A549 (cell line): ENCODE measurements around the gene STAB2. TPM values are rescaled to one million over a fixed set of nuclear protein-coding genes. Genes with fewer than 3 reads are reported as not detected.
A peak's percentile ranks its signal among the peaks of the same experiment; 100 is the strongest.

Experiments used
- ATAC-seq, 2 experiments: fragments of 200-7000 bp in 1 of 2; fragments of >200 bp in 1 of 2; cut with Nextera tagmentation in 1 of 2; cut with Tn5 transposase in 1 of 2; 3 replicates each; pipeline versions ENCODE4 v1.8.0 to v1.9.1; 2018 to 2020; ENCODE audit warnings: mild to moderate bottlenecking in 1 of 2, moderate library complexity in 1 of 2
- CTCF ChIA-PET: fragments of 300-600 bp; sonication (Branson Sonifier 250); formaldehyde crosslinking; extraction: SDS; loops from one replicate; lab custom pipeline; 2021; ENCODE audit warnings: antibody characterized with exemption, inconsistent platforms; lab: Yijun Ruan, JAX
- POLR2A ChIA-PET: fragments of 350-600 bp; formaldehyde crosslinking; extraction: SDS; loops from one replicate; lab custom pipeline; 2021; ENCODE audit warnings: antibody characterized with exemption, inconsistent platforms; lab: Yijun Ruan, JAX
- DNase-seq, 2 experiments: peaks; one replicate each; pipeline versions ENCODE4 v3.0.0 to v3.0.0-alpha.2; 2011 to 2016; ENCODE audit warnings: low read depth in 1 of 2, low spot score in 1 of 2
- FAIRE-seq: peaks from 2 replicates; lab custom pipeline; 2011; peaks lifted over from hg19 to GRCh38; lab: Jason Lieb, UNC
- H3K27ac ChIP-seq, 2 experiments: fragments of >200 bp; sonication (Bioruptor Twin); formaldehyde crosslinking; 3 replicates each; pipeline ENCODE4 v1.5.1; 2016 to 2017
- H3K4me1 ChIP-seq: fragments of >200 bp; sonication (Bioruptor Twin); formaldehyde crosslinking; 3 replicates; pipeline ENCODE4 v1.6.1; 2016
- H3K4me2 ChIP-seq: fragments of >200 bp; sonication (Bioruptor Twin); formaldehyde crosslinking; 3 replicates; pipeline ENCODE4 v1.6.1; 2016
- H3K4me3 ChIP-seq: fragments of >200 bp; sonication (Bioruptor Twin); formaldehyde crosslinking; 3 replicates; pipeline ENCODE4 v1.5.1; 2016
- H3K9me3 ChIP-seq: fragments of >200 bp; sonication (Bioruptor Twin); formaldehyde crosslinking; 3 replicates; pipeline ENCODE4 v1.6.1; 2016
- BHLHE40 ChIP-seq: IDR thresholded peaks from 2 replicates; pipeline ENCODE4 v1.6.1; 2012; ENCODE audit warnings: low read depth, low read length, inconsistent platforms
- CTCF ChIP-seq: fragments of >200 bp; sonication (Bioruptor Twin); formaldehyde crosslinking; IDR thresholded peaks from 3 replicates; pipeline ENCODE4 v1.5.1; 2016
- EHF ChIP-seq: fragments of 250-450 bp; sonication (Bioruptor Pico); IDR thresholded peaks from 2 replicates; pipeline ENCODE4 v1.5.0; 2020; ENCODE audit warnings: mild to moderate bottlenecking
- EP300 ChIP-seq, 2 experiments: fragments of >200 bp; sonication (Bioruptor Twin); formaldehyde crosslinking; IDR thresholded peaks; 2 replicates in 1 of 2; 3 replicates in 1 of 2; pipeline ENCODE4 v1.6.1; 2016 to 2017
- ESRRA ChIP-seq: fragments of 150-350 bp; IDR thresholded peaks from 2 replicates; pipeline ENCODE4 v1.6.1; 2014; ENCODE audit warnings: mild to moderate bottlenecking, low read length, borderline replicate concordance
- FOSB ChIP-seq: fragments of 250-450 bp; sonication (Bioruptor Pico); IDR thresholded peaks from 2 replicates; pipeline ENCODE4 v1.5.0; 2020; ENCODE audit warnings: mild to moderate bottlenecking, moderate library complexity
- FOSL2 ChIP-seq, 2 experiments: fragments of 450-650 bp in 1 of 2; fragments of >200 bp in 1 of 2; sonication (Bioruptor Twin) in 1 of 2; formaldehyde crosslinking; IDR thresholded peaks; 2 replicates each; pipeline versions ENCODE4 v1.5.0 to v1.6.1; 2016 to 2020; ENCODE audit warnings: mild to moderate bottlenecking in 1 of 2, moderate library complexity in 1 of 2
- FOXS1 ChIP-seq: fragments of 250-450 bp; sonication (Bioruptor Pico); IDR thresholded peaks from 2 replicates; pipeline ENCODE4 v1.5.0; 2020; ENCODE audit warnings: mild to moderate bottlenecking, moderate library complexity
- HDAC2 ChIP-seq: fragments of 200-600 bp; sonication (generic); IDR thresholded peaks from 2 replicates; pipeline ENCODE4 v1.6.1; 2016
- HES2 ChIP-seq: fragments of >200 bp; sonication (Bioruptor Twin); formaldehyde crosslinking; IDR thresholded peaks from 2 replicates; pipeline ENCODE4 v1.6.1; 2016
- HEYL ChIP-seq: fragments of 250-450 bp; sonication (Bioruptor Pico); IDR thresholded peaks from 2 replicates; pipeline ENCODE4 v1.8.0; 2021; ENCODE audit warnings: mild to moderate bottlenecking, moderate library complexity
- HOXA7 ChIP-seq: fragments of 250-450 bp; sonication (Bioruptor Pico); IDR thresholded peaks from 2 replicates; pipeline ENCODE4 v1.5.0; 2020; ENCODE audit warnings: mild to moderate bottlenecking, moderate library complexity
- HOXB5 ChIP-seq: fragments of 250-450 bp; sonication (Bioruptor Pico); IDR thresholded peaks from 2 replicates; pipeline ENCODE4 v1.5.0; 2020; ENCODE audit warnings: mild to moderate bottlenecking, moderate library complexity
- KDM1A ChIP-seq: fragments of 200-600 bp; sonication (generic); IDR thresholded peaks from 2 replicates; pipeline ENCODE4 v1.6.1; 2016; ENCODE audit warnings: low read depth, mild to moderate bottlenecking
- NFE2L2 ChIP-seq: fragments of 150-350 bp; conservative IDR thresholded peaks from 2 replicates; pipeline ENCODE4 v1.6.1; 2014; ENCODE audit warnings: low read length
- PBX3 ChIP-seq: IDR thresholded peaks from 2 replicates; pipeline ENCODE4 v1.6.1; 2012
- PHF8 ChIP-seq: fragments of 200-600 bp; sonication (generic); IDR thresholded peaks from 2 replicates; pipeline ENCODE4 v1.6.1; 2016; ENCODE audit warnings: low read depth, mild to moderate bottlenecking, antibody characterized with exemption, moderate library complexity, borderline replicate concordance
- POLR2AphosphoS2 ChIP-seq: conservative IDR thresholded peaks from 2 replicates; pipeline ENCODE4 v1.6.1; 2012; ENCODE audit warnings: low read length, improper control_type of control experiment, inconsistent platforms
- RAD21 ChIP-seq, 2 experiments: fragments of >200 bp in 1 of 2; sonication (Bioruptor Twin) in 1 of 2; formaldehyde crosslinking in 1 of 2; IDR thresholded peaks in 1 of 2; conservative IDR thresholded peaks in 1 of 2; 2 replicates in 1 of 2; 3 replicates in 1 of 2; pipeline ENCODE4 v1.6.1; 2012 to 2018; ENCODE audit warnings: inconsistent platforms in 1 of 2
- SMC3 ChIP-seq: fragments of >200 bp; sonication (Bioruptor Twin); formaldehyde crosslinking; IDR thresholded peaks from 3 replicates; pipeline ENCODE4 v1.6.1; 2018; ENCODE audit warnings: inconsistent platforms
- SREBF2 ChIP-seq: fragments of 450-650 bp; IDR thresholded peaks from 2 replicates; pipeline ENCODE4 v1.6.1; 2014; ENCODE audit warnings: mild to moderate bottlenecking, moderate library complexity
- TFCP2L1 ChIP-seq: fragments of 250-450 bp; sonication (Bioruptor Pico); IDR thresholded peaks from 2 replicates; pipeline ENCODE4 v1.5.0; 2021; ENCODE audit warnings: mild to moderate bottlenecking
- TP53 ChIP-seq: fragments of 250-450 bp; sonication (Bioruptor Pico); IDR thresholded peaks from 2 replicates; pipeline ENCODE4 v1.5.0; 2021; ENCODE audit warnings: mild to moderate bottlenecking, moderate library complexity
- ZC3H11A ChIP-seq: fragments of 450-650 bp; IDR thresholded peaks from 2 replicates; pipeline ENCODE4 v1.6.1; 2014; ENCODE audit warnings: antibody characterized with exemption, mild to moderate bottlenecking
- ZFP36 ChIP-seq: fragments of 450-650 bp; IDR thresholded peaks from 2 replicates; pipeline ENCODE4 v1.6.1; 2014; ENCODE audit warnings: borderline replicate concordance; ENCODE audit not compliant: partially characterized antibody
- ZSCAN20 ChIP-seq: fragments of 250-450 bp; sonication (Bioruptor Pico); IDR thresholded peaks from 2 replicates; pipeline ENCODE4 v1.8.0; 2022; ENCODE audit warnings: mild to moderate bottlenecking, moderate library complexity
- WGBS: methylation state at CpG from one replicate; pipeline ENCODE4 v1.1.6; 2017; ENCODE audit errors: missing lambda C conversion rate; 5-methylcytosine and 5-hydroxymethylcytosine counted together
- polyA plus RNA-seq, 4 experiments: library from polyadenylated mRNA; depleted of rRNA in 3 of 4; stranded (reverse); fragments of >200 nt; fragmentation: RNase III in 1 of 4; extraction: RNeasy Plus Mini Kit Qiagen cat#74134 plus additional on column Dnase treatment in 1 of 4; gene quantifications; 2 replicates in 3 of 4; 3 replicates in 1 of 4; pipeline ENCODE4 v1.2.3, GENCODE V29; 2011 to 2017

The STAB2 gene
- polyA plus RNA-seq, 2 of the 4 experiments (the other 2 are of a cell fraction): not detected

GRCh38 chr12:103768467-103769123, 181.5 kb downstream of the STAB2 start:
- Histone ChIP-seq H3K4me2 (no peak overlapping the region), H3K4me3 (no peak overlapping the region), H3K9me3 (no peaks in the 10 kb centered on the region), H3K4me1 (0 out of 3 replicates have a peak, but pooled peaks cover 3% of the 10 kb centered on the region), H3K27ac (no peak overlapping the region)
- 66% methylated on average over 8 of the region's 8 CpGs for WGBS
- ChIA-PET CTCF (interaction anchor here (1.3 to 7.7 kb wide), 4 partner anchors 12 to 143 kb away, joined by 4 to 80 read pairs (median 24); no protein-coding TSS in a partner anchor), POLR2A (no interaction called here)
- no peak for FAIRE-seq
- TF ChIP-seq ZFP36 (no peak), EP300 (IDR thresholded peaks at IDR 0.05) (no peak), PHF8 (no peak), BHLHE40 (no peak), ZC3H11A (no peak), EHF (CRISPR knock-in tag) (no peak), ZSCAN20 (no peak), FOSB (CRISPR knock-in tag) (no peak), HOXB5 (CRISPR knock-in tag) (no peak), HDAC2 (no peak), RAD21 (conservative IDR thresholded peaks at IDR 0.05 in 1 of 2, IDR thresholded peaks at IDR 0.05 in 1 of 2) (peak in 1 of 2 experiments; percentile 24; a peak in 1 of 5 replicates), CTCF (0 out of 3 replicates have a peak, but pooled peaks have one; percentile 14), ESRRA (no peak)
- peak; percentile 67 to 74 for ATAC-seq
- peak in 1 of 2 experiments; percentile 57 for DNase-seq

- ChIA-PET POLR2A (no interaction called here), CTCF (interaction anchor here (0.9 to 7.7 kb wide), 6 partner anchors 11 to 143 kb away, joined by 3 to 80 read pairs (median 14); no protein-coding TSS in a partner anchor)
- no peak overlapping the region for H3K4me2 ChIP-seq
- 0 out of 3 replicates have a peak, but pooled peaks cover 3% of the 10 kb centered on the region for H3K4me1 ChIP-seq
- no peaks in the 10 kb centered on the region for H3K9me3 ChIP-seq
- 95% methylated on average over 8 of the region's 9 CpGs for WGBS
- no peak overlapping the region for H3K4me3 ChIP-seq
- no peak overlapping the region for H3K27ac ChIP-seq
- DNase-seq (no peak), FAIRE-seq (no peak)
- no peak for TF ChIP-seq FOXS1 (CRISPR knock-in tag)
- TF ChIP-seq KDM1A: no peak
- TF ChIP-seq SMC3: no peak
- no peak for TF ChIP-seq SREBF2
- TF ChIP-seq HOXB5 (CRISPR knock-in tag): no peak
- TF ChIP-seq RAD21 (conservative IDR thresholded peaks at IDR 0.05 in 1 of 2, IDR thresholded peaks at IDR 0.05 in 1 of 2): no peak
- no peak for TF ChIP-seq TFCP2L1 (CRISPR knock-in tag)
- no peak for TF ChIP-seq FOSL2 (IDR thresholded peaks at IDR 0.05)
- TF ChIP-seq FOSL2 (CRISPR knock-in tag; IDR thresholded peaks at IDR 0.05): no peak
- TF ChIP-seq POLR2AphosphoS2: no peak
- no peak for TF ChIP-seq TP53 (CRISPR knock-in tag)
- no peak for TF ChIP-seq HEYL (CRISPR knock-in tag)
- no peak for TF ChIP-seq ESRRA
- no peak for TF ChIP-seq ZC3H11A
- no peak for TF ChIP-seq NFE2L2
- no peak for TF ChIP-seq HES2
- TF ChIP-seq HOXA7: no peak
- TF ChIP-seq PBX3: no peak
- no peak for TF ChIP-seq ZSCAN20
- TF ChIP-seq, all 56 proteins: peak for 0
- peak; percentile 16 to 33; a peak in 3 of 6 replicates for ATAC-seq
These were observed 182.3 kb downstream of the STAB2 start for GRCh38 chr12:103769240-103769945.
